ENCODE data around the gene ABHD11.

The ABHD11 gene

GRCh38 chr7:73702665-73703064 lies 35.9 kb downstream of the ABHD11 start:
- no peak for FAIRE-seq
- no peak for DNase-seq (ENCODE audit: insufficient read length, low spot score)

GRCh38 chr7:73702226-73702625 lies 36.4 kb downstream of the ABHD11 start:
- DNase-seq (ENCODE audit: insufficient read length, low spot score) = no peak
- FAIRE-seq = no peak

GRCh38 chr7:73701357-73701995 lies 37.1 kb downstream of the ABHD11 start:
- DNase-seq (ENCODE audit: insufficient read length, low spot score) (no peak), FAIRE-seq (no peak)

DNA sequence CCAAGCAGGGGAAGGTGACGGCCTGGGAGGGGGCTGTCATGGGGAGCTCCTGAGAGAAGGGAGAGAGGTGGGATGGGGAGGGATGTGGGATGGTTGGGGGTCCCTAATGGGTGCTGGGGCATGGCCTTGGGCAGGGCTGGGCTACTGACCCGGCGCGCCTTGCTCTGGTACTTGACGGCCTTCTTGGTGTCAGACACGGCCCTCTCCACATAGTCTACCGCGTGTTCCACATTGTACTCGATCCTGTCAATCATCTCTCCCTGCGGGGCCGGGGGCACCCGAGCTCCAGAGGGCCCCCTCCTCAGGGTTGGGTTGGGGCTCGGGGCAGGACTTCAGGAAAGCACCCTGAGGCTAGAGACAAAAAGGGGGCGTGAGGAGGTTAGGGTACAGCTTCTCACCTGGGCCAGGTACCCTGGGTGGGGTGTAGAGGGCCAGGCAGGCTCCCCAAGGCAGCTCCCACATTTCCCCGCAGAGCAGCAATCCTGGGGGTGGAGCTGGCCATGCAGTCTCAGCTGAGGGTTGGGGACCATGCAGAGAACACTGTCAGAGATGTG lies 37.9 kb downstream of the ABHD11 start:
- DNase-seq (ENCODE audit: insufficient read length, low spot score) (no peak), FAIRE-seq (no peak)

GRCh38 chr7:73700069-73700423 lies 38.6 kb downstream of the ABHD11 start:
- DNase-seq (ENCODE audit: insufficient read length, low spot score) (no peak), FAIRE-seq (no peak)

GRCh38 chr7:73699370-73700068 lies 39.1 kb downstream of the ABHD11 start:
- FAIRE-seq = no peak
- no peak for DNase-seq (ENCODE audit: insufficient read length, low spot score)

DNA sequence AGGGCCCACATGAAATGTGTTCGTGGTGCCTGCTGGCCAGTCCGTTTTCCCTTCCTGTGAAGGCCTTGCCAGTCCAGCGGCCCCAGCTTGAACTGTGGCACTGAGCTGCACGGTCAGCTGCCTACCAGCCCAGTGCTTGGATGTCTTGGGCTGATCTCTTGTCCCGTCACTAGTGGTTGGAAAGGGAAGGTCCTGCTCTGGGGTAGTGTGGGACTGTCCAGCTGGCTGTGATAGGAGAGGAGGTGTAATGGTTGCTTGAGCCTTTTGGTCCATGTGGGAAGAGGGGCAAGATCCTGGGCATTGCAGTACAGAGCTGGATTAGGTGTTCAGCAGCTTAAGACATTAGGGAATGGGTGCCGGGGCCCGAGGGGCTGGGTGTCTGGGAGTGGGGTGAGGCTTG lies 40.2 kb downstream of the ABHD11 start:
- FAIRE-seq = no peak

GRCh38 chr7:73696372-73696771 lies 42.2 kb downstream of the ABHD11 start:
- DNase-seq (ENCODE audit: insufficient read length, low spot score) = no peak
- no peak for FAIRE-seq

More for the DNA sequence above, 40.2 kb downstream of the ABHD11 start:
- DNase-seq (ENCODE audit: insufficient read length, low spot score) = no peak

GRCh38 chr7:73690646-73691045 lies 48.0 kb downstream of the ABHD11 start:
- DNase-seq (ENCODE audit: insufficient read length, low spot score) (no peak), FAIRE-seq (no peak)

DNA sequence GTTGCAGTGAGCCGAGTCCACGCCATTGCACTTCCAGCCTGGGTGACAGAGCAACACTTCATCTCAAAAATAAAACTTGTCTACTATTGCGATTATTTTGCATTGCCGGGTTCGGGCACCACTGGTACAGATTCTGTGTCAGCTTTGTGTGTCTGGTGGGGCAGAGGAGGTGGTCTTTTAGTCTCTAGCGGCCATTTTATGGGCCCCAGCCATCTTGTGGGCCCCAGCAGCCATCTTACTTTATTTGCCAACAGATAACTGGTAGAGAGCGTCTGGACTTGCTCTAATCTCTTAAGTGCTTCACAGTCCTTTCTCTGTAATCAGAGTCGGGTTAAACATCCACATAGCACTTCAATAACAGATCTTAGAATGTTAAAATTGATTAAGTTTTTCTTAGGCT lies 50.3 kb downstream of the ABHD11 start:
- DNase-seq (ENCODE audit: insufficient read length, low spot score) (no peak), FAIRE-seq (no peak)

Data from GM19239 (cell line).